H1 (cell line): ENCODE measurements around the gene RPS25. TPM values are rescaled to one million over a fixed set of nuclear protein-coding genes. Genes with fewer than 3 reads are reported as not detected.

Source experiments
- CTCF ChIA-PET: fragments of 300-600 bp; sonication (Branson Sonifier 250); formaldehyde crosslinking; loops from one replicate; lab custom pipeline; 2021; ENCODE audit not compliant: partially characterized antibody; lab: Charles Lee
- POLR2A ChIA-PET: fragments of 300-600 bp; sonication (Branson Sonifier 250); formaldehyde crosslinking; loops from one replicate; lab custom pipeline; 2021; ENCODE audit warnings: inconsistent platforms; ENCODE audit not compliant: partially characterized antibody; lab: Charles Lee
- DNase-seq, 2 experiments: peaks; one replicate each; pipeline versions ENCODE4 v3.0.0 to v3.0.0-alpha.2; 2010 to 2022; ENCODE audit warnings: low spot score in 2 of 2, low read depth in 1 of 2, mixed read lengths in 1 of 2
- FAIRE-seq: peaks from 2 replicates; lab custom pipeline; 2011; peaks lifted over from hg19 to GRCh38; lab: Jason Lieb, UNC
- H2AFZ ChIP-seq: 2 replicates; pipeline ENCODE4 v1.8.1; 2012; ENCODE audit warnings: low read length, inconsistent platforms
- H2AK5ac ChIP-seq: 2 replicates; pipeline ENCODE4 v1.6.1; 2013; ENCODE audit warnings: low read depth, low read length
- H2BK120ac ChIP-seq: replicated peaks from 2 replicates; pipeline ENCODE3; 2013; ENCODE audit warnings: low read depth, low read length, inconsistent platforms
- H2BK12ac ChIP-seq: 2 replicates; pipeline ENCODE4 v1.6.1; 2013; ENCODE audit warnings: low read depth, low read length
- H2BK15ac ChIP-seq: 2 replicates; pipeline ENCODE4 v1.6.1; 2013; ENCODE audit warnings: low read length
- H2BK20ac ChIP-seq: 2 replicates; pipeline ENCODE4 v1.6.1; 2013; ENCODE audit warnings: low read length
- H2BK5ac ChIP-seq: 2 replicates; pipeline ENCODE4 v1.6.1; 2013; ENCODE audit warnings: low read depth, low read length
- H3K14ac ChIP-seq: 2 replicates; pipeline ENCODE4 v1.6.1; 2013; ENCODE audit warnings: inconsistent platforms; ENCODE audit not compliant: insufficient read length
- H3K18ac ChIP-seq: 2 replicates; pipeline ENCODE4 v1.6.1; 2013; ENCODE audit warnings: low read length; ENCODE audit errors: extremely low read depth
- H3K23ac ChIP-seq: 2 replicates; pipeline ENCODE4 v1.6.1; 2013; ENCODE audit warnings: inconsistent platforms; ENCODE audit not compliant: insufficient read length
- H3K23me2 ChIP-seq: 2 replicates; pipeline ENCODE4 v1.6.1; 2013; ENCODE audit warnings: low read depth, low read length
- H3K27ac ChIP-seq: 2 replicates; pipeline ENCODE4 v1.6.1; 2011; ENCODE audit warnings: low read depth, low read length, inconsistent platforms
- H3K27me3 ChIP-seq, 4 experiments: replicated peaks in 1 of 4; 1 replicate in 1 of 4; 2 replicates in 3 of 4; pipeline versions ENCODE4 v1.6.1 to v1.8.1; 2011 to 2013; ENCODE audit warnings: low read length in 3 of 4, mild to moderate bottlenecking in 3 of 4, inconsistent platforms in 2 of 4, mixed read lengths in 2 of 4, moderate library complexity in 1 of 4; ENCODE audit not compliant: control insufficient read depth in 3 of 4, insufficient read depth in 3 of 4; ENCODE audit errors: extremely low read depth in 1 of 4
- H3K36me3 ChIP-seq, 4 experiments: 2 replicates each; pipeline versions ENCODE4 v1.6.1 to v1.8.1; 2011 to 2013; ENCODE audit warnings: mild to moderate bottlenecking in 4 of 4, low read length in 3 of 4, moderate library complexity in 2 of 4, control low read depth in 1 of 4, inconsistent platforms in 1 of 4; ENCODE audit not compliant: insufficient read depth in 4 of 4, control insufficient read depth in 2 of 4
- H3K4ac ChIP-seq: replicated peaks from 2 replicates; pipeline ENCODE3; 2013; ENCODE audit warnings: low read length, low read depth, mixed read lengths, inconsistent platforms; ENCODE audit not compliant: insufficient read length
- H3K4me1 ChIP-seq, 4 experiments: replicated peaks in 1 of 4; 1 replicate in 1 of 4; 2 replicates in 3 of 4; pipeline versions ENCODE4 v1.6.1 to v1.8.1; 2011 to 2013; ENCODE audit warnings: low read length in 3 of 4, inconsistent platforms in 2 of 4, mixed read lengths in 1 of 4; ENCODE audit not compliant: insufficient read depth in 4 of 4, control insufficient read depth in 3 of 4
- H3K4me2 ChIP-seq, 2 experiments: 2 replicates each; pipeline versions ENCODE4 v1.6.1 to v1.8.1; 2011 to 2013; ENCODE audit warnings: low read depth in 2 of 2, low read length in 2 of 2, control low read depth in 1 of 2, inconsistent platforms in 1 of 2, mild to moderate bottlenecking in 1 of 2; ENCODE audit not compliant: insufficient read depth in 1 of 2
- H3K4me3 ChIP-seq, 4 experiments: fragments of 200-600, 300-600 bp in 1 of 4; sonication (generic), shearing (Covaris generic), sonication (Bioruptor Twin) in 1 of 4; 2 replicates each; pipeline versions ENCODE4 v1.5.1 to v1.8.1; 2011 to 2016; ENCODE audit warnings: low read length in 4 of 4, low read depth in 3 of 4, control low read depth in 2 of 4, inconsistent platforms in 2 of 4, mild to moderate bottlenecking in 2 of 4, mixed read lengths in 1 of 4, moderate library complexity in 1 of 4; ENCODE audit not compliant: insufficient read depth in 2 of 4; ENCODE audit errors: extremely low read depth in 1 of 4
- H3K56ac ChIP-seq: replicated peaks from 2 replicates; pipeline ENCODE3; 2013; ENCODE audit warnings: low read depth, mild to moderate bottlenecking, mixed read lengths, low read length, inconsistent platforms; ENCODE audit not compliant: insufficient read length
- H3K79me1 ChIP-seq: 2 replicates; pipeline ENCODE4 v1.6.1; 2013; ENCODE audit warnings: low read depth, low read length, control low read depth
- H3K79me2 ChIP-seq, 2 experiments: 2 replicates each; pipeline versions ENCODE4 v1.6.1 to v1.8.1; 2012 to 2013; ENCODE audit warnings: low read length in 2 of 2, mild to moderate bottlenecking in 2 of 2, inconsistent platforms in 1 of 2; ENCODE audit not compliant: insufficient read depth in 2 of 2, control insufficient read depth in 1 of 2
- H3K9ac ChIP-seq, 4 experiments: replicated peaks in 1 of 4; 1 replicate in 1 of 4; 2 replicates in 3 of 4; pipeline versions ENCODE4 v1.6.1 to v1.8.1; 2011 to 2013; ENCODE audit warnings: low read depth in 3 of 4, low read length in 3 of 4, control low read depth in 2 of 4, mild to moderate bottlenecking in 2 of 4, moderate library complexity in 2 of 4, inconsistent platforms in 1 of 4; ENCODE audit errors: extremely low read depth in 1 of 4
- H3K9me3 ChIP-seq, 2 experiments: 2 replicates each; pipeline versions ENCODE4 v1.6.1 to v1.8.1; 2012 to 2013; ENCODE audit warnings: mild to moderate bottlenecking in 2 of 2, moderate library complexity in 2 of 2, control low read depth in 1 of 2, inconsistent platforms in 1 of 2, low read depth in 1 of 2, low read length in 1 of 2, mixed read lengths in 1 of 2; ENCODE audit not compliant: insufficient read depth in 2 of 2
- H4K20me1 ChIP-seq, 2 experiments: replicated peaks in 1 of 2; 2 replicates each; pipeline versions ENCODE3 to v1.8.1; 2011 to 2013; ENCODE audit warnings: inconsistent platforms in 2 of 2, low read length in 2 of 2, mild to moderate bottlenecking in 1 of 2; ENCODE audit not compliant: insufficient read depth in 2 of 2, control insufficient read depth in 1 of 2
- H4K5ac ChIP-seq: 2 replicates; pipeline ENCODE4 v1.6.1; 2013; ENCODE audit warnings: low read length, low read depth, mixed read lengths, inconsistent platforms; ENCODE audit not compliant: insufficient read length
- H4K8ac ChIP-seq: 2 replicates; pipeline ENCODE4 v1.8.0; 2013; ENCODE audit warnings: mild to moderate bottlenecking, moderate library complexity, low read length, inconsistent platforms; ENCODE audit not compliant: insufficient read depth; ENCODE audit errors: extremely low read depth
- H4K91ac ChIP-seq: replicated peaks from 2 replicates; pipeline ENCODE3; 2013; ENCODE audit warnings: low read length, mixed read lengths, inconsistent platforms; ENCODE audit not compliant: insufficient read length
- CHD2 ChIP-seq: IDR thresholded peaks from 2 replicates; pipeline ENCODE4 v1.6.1; 2012; ENCODE audit warnings: low read length, improper control_type of control experiment
- CTBP2 ChIP-seq: IDR thresholded peaks from 2 replicates; pipeline ENCODE4 v1.7.0; 2011; ENCODE audit warnings: borderline replicate concordance, mild to moderate bottlenecking, moderate library complexity, mixed read lengths, low read length; ENCODE audit not compliant: insufficient read depth, insufficient read length
- JUND ChIP-seq: IDR thresholded peaks from 2 replicates; pipeline ENCODE4 v1.6.1; 2011; ENCODE audit warnings: mild to moderate bottlenecking, improper control_type of control experiment, low read length
- NRF1 ChIP-seq: IDR thresholded peaks from 2 replicates; pipeline ENCODE4 v1.6.1; 2011; ENCODE audit warnings: mild to moderate bottlenecking, low read depth, low read length, improper control_type of control experiment
- SAP30 ChIP-seq: fragments of 300-600 bp; sonication (generic); IDR thresholded peaks from 2 replicates; pipeline ENCODE4 v1.7.1; 2012; ENCODE audit warnings: low read length, moderate library complexity, mild to moderate bottlenecking, inconsistent platforms; ENCODE audit not compliant: insufficient read depth, insufficient replicate concordance
- SIN3A ChIP-seq, 2 experiments: IDR thresholded peaks in 1 of 2; conservative IDR thresholded peaks in 1 of 2; 2 replicates each; pipeline ENCODE4 v1.6.1; 2011 to 2012; ENCODE audit warnings: low read length in 2 of 2, improper control_type of control experiment in 1 of 2, low read depth in 1 of 2, mild to moderate bottlenecking in 1 of 2
- TEAD4 ChIP-seq: IDR thresholded peaks from 2 replicates; pipeline ENCODE4 v1.6.1; 2012; ENCODE audit warnings: low read depth, low read length, inconsistent platforms, mixed read lengths
- ZNF274 ChIP-seq: IDR thresholded peaks from 2 replicates; pipeline ENCODE4 v1.7.0; 2012; ENCODE audit warnings: low read length, borderline replicate concordance; ENCODE audit errors: extremely low read depth
- WGBS, 2 experiments: shearing (Covaris generic) in 1 of 2; methylation state at CpG; one replicate each; pipeline versions ENCODE4 v1.1.6 to v1.1.7; 2013 to 2015; ENCODE audit warnings: low lambda C conversion rate in 2 of 2, mixed read lengths in 2 of 2, inconsistent platforms in 1 of 2, low coverage in 1 of 2, missing lambda C conversion rate in 1 of 2; ENCODE audit not compliant: insufficient replicate concordance in 2 of 2, insufficient coverage in 1 of 2, insufficient read length in 1 of 2; ENCODE audit errors: extremely low coverage in 1 of 2, missing lambda C conversion rate in 1 of 2; 5-methylcytosine and 5-hydroxymethylcytosine counted together
- polyA plus RNA-seq, 7 experiments: library from polyadenylated mRNA; depleted of rRNA in 3 of 7; stranded (reverse) in 5 of 7; unstranded in 2 of 7; fragments of >200 nt in 5 of 7; fragments of 200-250 nt in 2 of 7; gene quantifications; 1 replicate in 5 of 7; 2 replicates in 1 of 7; 4 replicates in 1 of 7; pipeline versions ENCODE4 v1.2.1 to v1.2.3, GENCODE V29; 2011 to 2013; ENCODE audit warnings: missing spikeins in 2 of 7, mixed read lengths in 2 of 7
- total RNA-seq: library from RNA; stranded (reverse); fragmentation: NEBNext Ultra II Directional; extraction: Animal tissue kit (Norgen Biotek cat#: 25700); gene quantifications from 2 replicates; pipeline ENCODE4 v1.2.1, GENCODE V29; 2021
- TF ChIP-seq, protein P1 (sequence below): IDR thresholded peaks from 2 replicates; pipeline ENCODE4 v1.6.1; 2011; ENCODE audit warnings: low read depth, mild to moderate bottlenecking, low read length; ENCODE audit not compliant: insufficient read depth

Gene RPS25
- total and polyA plus RNA-seq, 2 of the 8 experiments (the other 6 are each of a cell fraction or from before 2014, with no cell fraction given) = 1,525 to 1,643 TPM

DNA sequence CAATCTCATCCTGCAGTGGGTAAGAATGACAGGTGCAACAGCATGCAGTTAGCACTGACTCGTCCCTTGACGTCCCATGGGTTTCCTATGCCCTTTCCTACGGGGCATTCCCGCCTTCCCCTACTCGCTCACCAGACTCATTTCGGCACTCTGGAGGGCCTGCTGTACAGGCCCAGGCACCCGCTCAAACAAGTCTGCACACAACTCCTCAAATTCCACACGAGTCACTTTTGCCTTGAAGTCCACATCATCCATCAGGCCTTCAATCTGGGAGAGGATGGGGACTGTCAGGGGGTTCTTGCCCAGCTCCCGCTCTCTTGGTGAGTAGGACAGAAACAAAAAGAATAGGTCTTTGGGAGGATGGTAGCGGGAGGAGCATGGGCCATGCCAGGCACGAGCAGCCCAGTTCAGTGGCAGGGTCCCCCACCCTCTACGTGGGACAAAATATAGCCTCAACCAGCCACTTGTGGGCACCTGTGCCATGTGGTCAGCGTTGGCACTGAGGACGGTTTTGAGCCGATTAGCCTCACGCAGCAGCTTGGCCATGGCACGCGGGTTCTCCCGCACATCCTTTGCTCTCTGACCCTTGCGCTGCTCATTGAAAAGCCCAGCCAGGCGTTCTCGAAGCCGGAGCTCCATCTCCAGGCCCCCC, 34.1 kb upstream of the RPS25 start:
- H4K8ac ChIP-seq = no peak overlapping the region
- no peak overlapping the region for H2BK20ac ChIP-seq
- no peak overlapping the region for H4K91ac ChIP-seq
- peaks cover 58 to 79% (median 77%) of the 10 kb centered on the region in 4 experiments for H3K36me3 ChIP-seq
- no peak overlapping the region for H2BK15ac ChIP-seq
- ChIA-PET CTCF (no interaction called here), POLR2A (interaction anchor here (0.9 to 2.2 kb wide), 6 partner anchors 11 to 44 kb away, joined by 3 to 14 read pairs (median 5); partner anchors contain the start of gene VPS11)
- no peak overlapping the region for H3K4me2 ChIP-seq
- no peak overlapping the region for H3K4ac ChIP-seq
- H2BK5ac ChIP-seq = no peak overlapping the region
- peaks cover 8 to 21% of the 10 kb centered on the region in 2 experiments; a peak in 3 of 4 replicates for H3K79me2 ChIP-seq
- H3K9me3 ChIP-seq = no peaks in the 10 kb centered on the region
- DNase-seq (no peak), FAIRE-seq (no peak)
- H3K56ac ChIP-seq = no peak overlapping the region
- H4K20me1 ChIP-seq = peaks cover 3 to 33% of the 10 kb centered on the region in 2 experiments
- H3K14ac ChIP-seq = no peak overlapping the region
- peaks cover 16% of the 10 kb centered on the region for H3K79me1 ChIP-seq
- H4K5ac ChIP-seq = no peak overlapping the region
- no peak overlapping the region for H3K4me3 ChIP-seq
- H2AK5ac ChIP-seq = no peak overlapping the region
- H3K23me2 ChIP-seq = peaks cover 4% of the 10 kb centered on the region
- no peak overlapping the region for H2BK12ac ChIP-seq
- H3K4me1 ChIP-seq = peaks cover 0 to 5% (median 2%) of the 10 kb centered on the region in 4 experiments; a peak in 4 of 7 replicates
- H2AFZ ChIP-seq = no peak overlapping the region
- no peak for TF ChIP-seq SIN3A (conservative IDR thresholded peaks at IDR 0.05 in 1 of 2, IDR thresholded peaks at IDR 0.05 in 1 of 2; ENCODE audit: low read depth in 1 of 2, low read length in 2 of 2)
- TF ChIP-seq ZNF274 = no peak
- TF ChIP-seq NRF1 = no peak
- TF ChIP-seq CTBP2 = no peak
- TF ChIP-seq CHD2 = no peak
- no peak for TF ChIP-seq TEAD4
- TF ChIP-seq, protein P1, sequence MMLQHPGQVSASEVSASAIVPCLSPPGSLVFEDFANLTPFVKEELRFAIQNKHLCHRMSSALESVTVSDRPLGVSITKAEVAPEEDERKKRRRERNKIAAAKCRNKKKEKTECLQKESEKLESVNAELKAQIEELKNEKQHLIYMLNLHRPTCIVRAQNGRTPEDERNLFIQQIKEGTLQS = no peak
- no peak for TF ChIP-seq SAP30
- no peak for TF ChIP-seq JUND
- H2BK120ac ChIP-seq = no peak overlapping the region
- H3K23ac ChIP-seq = no peak overlapping the region
- WGBS, 2 experiments = 93% methylated on average over 23 of the region's 23 CpGs; no CpG with 5 or more reads in 1 of the 2 experiments
- H3K27ac ChIP-seq = no peak overlapping the region
- no peak overlapping the region for H3K18ac ChIP-seq
- H3K27me3 ChIP-seq = no peaks in the 10 kb centered on the region
- H3K9ac ChIP-seq = no peak overlapping the region
